Brain pericyte (primary cell): ENCODE measurements around the gene YIF1B.

Source experiments
- DNase-seq: peaks from one replicate; pipeline ENCODE4 v3.0.0-alpha.2; 2012; ENCODE audit warnings: low read depth, low spot score

YIF1B gene

GRCh38 chr19:38333245-38333644 lies 17.5 kb upstream of the YIF1B start:
- DNase-seq, result no peak

GRCh38 chr19:38331728-38332127 lies 16.0 kb upstream of the YIF1B start:
- DNase-seq, result no peak

- no peak for DNase-seq
These were observed 13.9 kb upstream of the YIF1B start for GRCh38 chr19:38329651-38330050.

GRCh38 chr19:38326591-38326990 lies 10.8 kb upstream of the YIF1B start:
- no peak for DNase-seq

- no peak for DNase-seq
These were observed 8.7 kb upstream of the YIF1B start for GRCh38 chr19:38324431-38324830.

- DNase-seq, result no peak
These were observed 7.5 kb upstream of the YIF1B start for GRCh38 chr19:38323291-38323690.

- no peak for DNase-seq
These were observed 6.0 kb upstream of the YIF1B start for GRCh38 chr19:38321646-38322196.

GRCh38 chr19:38320969-38321339 lies 5.2 kb upstream of the YIF1B start:
- no peak for DNase-seq

GRCh38 chr19:38319421-38320258 lies 3.9 kb upstream of the YIF1B start, which contains the start of gene KCNK6:
Gene KCNK6, plus strand, starts transcription at chr19:38319845. Its CDS starts 106 bp downstream, at chr19:38319951.
- DNase-seq, result no peak

- DNase-seq, result no peak
These were observed 2.9 kb upstream of the YIF1B start for GRCh38 chr19:38318660-38319059.

- no peak for DNase-seq
These were observed 1.4 kb upstream of the YIF1B start for GRCh38 chr19:38317104-38317612.

- no peak for DNase-seq
These were observed 825 bp upstream of the YIF1B start for GRCh38 chr19:38316477-38317067.

- no peak for DNase-seq
These were observed 4.8 kb downstream of the YIF1B start for GRCh38 chr19:38310986-38311385.

- no peak for DNase-seq
These were observed 5.5 kb downstream of the YIF1B start for GRCh38 chr19:38310279-38310670.

GRCh38 chr19:38309615-38310278 lies 6.0 kb downstream of the YIF1B start:
- no peak for DNase-seq

- DNase-seq, result no peak
These were observed 6.7 kb downstream of the YIF1B start for GRCh38 chr19:38308926-38309614.

- no peak for DNase-seq
These were observed 7.6 kb downstream of the YIF1B start for GRCh38 chr19:38308006-38308766.

- DNase-seq, result no peak
These were observed 8.2 kb downstream of the YIF1B start for GRCh38 chr19:38307597-38307996.

- no peak for DNase-seq
These were observed 8.7 kb downstream of the YIF1B start for GRCh38 chr19:38307076-38307475.

GRCh38 chr19:38306236-38306635 lies 9.5 kb downstream of the YIF1B start:
- DNase-seq, result no peak
